Left ventricle myocardium inferior (tissue), 1 donor: ENCODE data around the gene STK4. TPM values are rescaled to one million over a fixed set of nuclear protein-coding genes. Genes with fewer than 3 reads are reported as not detected.

Experiments used
- DNase-seq: peaks from one replicate; pipeline ENCODE4 v3.0.0-alpha.2; 2020
- H3K27ac ChIP-seq: fragments of 200-600 bp; replicated peaks from 2 replicates; pipeline ENCODE4 v1.8.0; 2021
- H3K27me3 ChIP-seq: fragments of 200-600 bp; 2 replicates; pipeline ENCODE4 v1.8.0; 2021; ENCODE audit warnings: low read depth
- H3K36me3 ChIP-seq: fragments of 200-600 bp; 2 replicates; pipeline ENCODE4 v1.8.0; 2021
- H3K4me1 ChIP-seq: fragments of 200-600 bp; 2 replicates; pipeline ENCODE4 v1.8.0; 2021
- H3K4me3 ChIP-seq: fragments of 200-600 bp; 2 replicates; pipeline ENCODE4 v1.8.0; 2021; ENCODE audit warnings: mild to moderate bottlenecking, moderate library complexity
- H3K9me3 ChIP-seq: fragments of 200-600 bp; replicated peaks from 2 replicates; pipeline ENCODE4 v1.8.0; 2021
- CTCF ChIP-seq: fragments of 200-600 bp; IDR thresholded peaks from 2 replicates; pipeline ENCODE4 v1.8.0; 2021; ENCODE audit warnings: antibody characterized with exemption, mild to moderate bottlenecking, borderline replicate concordance
- intact Hi-C: fragments of 100-400 bp; cut with micrococcal nuclease; formaldehyde crosslinking; loops from one replicate; pipeline ENCODE4 v1.11.0; 2022
- total RNA-seq: library from RNA; stranded (reverse); fragmentation: NEBNext Ultra II Directional; extraction: Animal tissue kit (Norgen Biotek cat#: 25700); gene quantifications from one replicate; pipeline ENCODE4 v1.2.1, GENCODE V29; 2021
- donor health status: DM: no; HTN: yes; CAD: no; lungs with severe emphysema.

The STK4 gene
- total RNA-seq, 1 donor from 2014 or later, result 9.8 TPM

GRCh38 chr20:45055056-45055455 is 88.7 kb downstream of the STK4 start:
- Histone ChIP-seq H3K4me3 (no peak overlapping the region), H3K27me3 (no peaks in the 10 kb centered on the region), H3K36me3 (peaks cover 7% of the 10 kb centered on the region), H3K9me3 (no peaks in the 10 kb centered on the region), H3K4me1 (peaks cover 41% of the 10 kb centered on the region), H3K27ac (no peak overlapping the region)
- no peak for DNase-seq
- no peak for TF ChIP-seq CTCF
- intact Hi-C loops, result no loop called here

GRCh38 chr20:45056473-45057173 is 90.3 kb downstream of the STK4 start:
- no peaks in the 10 kb centered on the region for H3K9me3 ChIP-seq
- no peak for TF ChIP-seq CTCF

GRCh38 chr20:45058168-45058850 is 92.0 kb downstream of the STK4 start:
- Histone ChIP-seq H3K9me3 (no peaks in the 10 kb centered on the region), H3K4me1 (peaks cover 10% of the 10 kb centered on the region), H3K36me3 (peaks cover 7% of the 10 kb centered on the region), H3K4me3 (no peak overlapping the region), H3K27ac (no peak overlapping the region), H3K27me3 (no peaks in the 10 kb centered on the region)
- DNase-seq, result no peak
- no peak for TF ChIP-seq CTCF
- intact Hi-C loops, result no loop called here

More at GRCh38 chr20:45056473-45057173, 90.3 kb downstream of the STK4 start:
- peaks cover 7% of the 10 kb centered on the region for H3K36me3 ChIP-seq
- intact Hi-C loops, result no loop called here
- H3K4me1 ChIP-seq, result peaks cover 27% of the 10 kb centered on the region
- no peak for DNase-seq
- H3K27ac ChIP-seq, result no peak overlapping the region
- no peaks in the 10 kb centered on the region for H3K27me3 ChIP-seq
- H3K4me3 ChIP-seq, result no peak overlapping the region

- DNase-seq, result no peak
- no peak for TF ChIP-seq CTCF
- Histone ChIP-seq H3K27me3 (no peaks in the 10 kb centered on the region), H3K36me3 (peaks cover 7% of the 10 kb centered on the region), H3K4me1 (peaks cover 1% of the 10 kb centered on the region), H3K9me3 (no peaks in the 10 kb centered on the region), H3K27ac (no peak overlapping the region), H3K4me3 (no peak overlapping the region)
- intact Hi-C loops, result no loop called here
Observed at GRCh38 chr20:45059022-45059728, 92.9 kb downstream of the STK4 start.

- peaks cover 7% of the 10 kb centered on the region for H3K36me3 ChIP-seq
- no peaks in the 10 kb centered on the region for H3K4me1 ChIP-seq
- DNase-seq, result no peak
- intact Hi-C loops, result no loop called here
- H3K27me3 ChIP-seq, result no peaks in the 10 kb centered on the region
- H3K27ac ChIP-seq, result no peak overlapping the region
- TF ChIP-seq CTCF, result no peak
- H3K9me3 ChIP-seq, result no peaks in the 10 kb centered on the region
- no peak overlapping the region for H3K4me3 ChIP-seq
Observed at GRCh38 chr20:45060294-45060693, 94.0 kb downstream of the STK4 start.
